Measurements from ENCODE around the gene TMOD3. TPM values are rescaled to one million over a fixed set of nuclear protein-coding genes. Genes with fewer than 3 reads are reported as not detected.
A peak's percentile ranks its signal among the peaks of the same experiment; 100 is the strongest.

The TMOD3 gene
- total RNA-seq, 1 donor from 2014 or later, result 34.5 TPM

DNA sequence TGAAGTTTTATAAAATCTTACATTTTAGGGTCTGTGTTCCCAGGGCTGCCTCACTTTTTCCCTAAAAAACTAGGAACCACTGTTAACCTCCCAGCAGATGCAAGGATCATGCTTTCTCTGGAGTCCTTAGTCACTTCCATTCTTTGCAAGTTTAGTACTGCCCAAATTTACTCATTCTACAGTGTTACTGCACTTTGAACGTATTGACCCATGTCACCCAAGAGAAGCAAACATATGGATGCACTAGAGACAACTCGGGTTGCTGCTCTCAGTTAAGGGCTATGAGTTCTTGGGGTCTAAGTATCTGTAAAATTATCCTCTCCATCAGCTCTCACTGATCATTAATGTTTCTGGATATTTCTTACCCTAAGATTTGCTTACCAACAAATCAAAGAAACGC lies 83.1 kb downstream of the TMOD3 start:
- DNase-seq (ENCODE audit: low read depth), result no peak
- Histone ChIP-seq H3K4me3 (ENCODE audit: low read depth, low read length) (no peak overlapping the region), H3K36me3 (ENCODE audit: control insufficient read depth, insufficient read depth, low read length) (no peaks in the 10 kb centered on the region), H3K27me3 (ENCODE audit: control insufficient read depth, insufficient read depth, low read length) (no peaks in the 10 kb centered on the region)
- TF ChIP-seq, protein P1, sequence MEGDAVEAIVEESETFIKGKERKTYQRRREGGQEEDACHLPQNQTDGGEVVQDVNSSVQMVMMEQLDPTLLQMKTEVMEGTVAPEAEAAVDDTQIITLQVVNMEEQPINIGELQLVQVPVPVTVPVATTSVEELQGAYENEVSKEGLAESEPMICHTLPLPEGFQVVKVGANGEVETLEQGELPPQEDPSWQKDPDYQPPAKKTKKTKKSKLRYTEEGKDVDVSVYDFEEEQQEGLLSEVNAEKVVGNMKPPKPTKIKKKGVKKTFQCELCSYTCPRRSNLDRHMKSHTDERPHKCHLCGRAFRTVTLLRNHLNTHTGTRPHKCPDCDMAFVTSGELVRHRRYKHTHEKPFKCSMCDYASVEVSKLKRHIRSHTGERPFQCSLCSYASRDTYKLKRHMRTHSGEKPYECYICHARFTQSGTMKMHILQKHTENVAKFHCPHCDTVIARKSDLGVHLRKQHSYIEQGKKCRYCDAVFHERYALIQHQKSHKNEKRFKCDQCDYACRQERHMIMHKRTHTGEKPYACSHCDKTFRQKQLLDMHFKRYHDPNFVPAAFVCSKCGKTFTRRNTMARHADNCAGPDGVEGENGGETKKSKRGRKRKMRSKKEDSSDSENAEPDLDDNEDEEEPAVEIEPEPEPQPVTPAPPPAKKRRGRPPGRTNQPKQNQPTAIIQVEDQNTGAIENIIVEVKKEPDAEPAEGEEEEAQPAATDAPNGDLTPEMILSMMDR (IDR thresholded peaks at IDR 0.05; ENCODE audit: insufficient read depth, low read length, poor library complexity, severe bottlenecking), result no peak

DNA sequence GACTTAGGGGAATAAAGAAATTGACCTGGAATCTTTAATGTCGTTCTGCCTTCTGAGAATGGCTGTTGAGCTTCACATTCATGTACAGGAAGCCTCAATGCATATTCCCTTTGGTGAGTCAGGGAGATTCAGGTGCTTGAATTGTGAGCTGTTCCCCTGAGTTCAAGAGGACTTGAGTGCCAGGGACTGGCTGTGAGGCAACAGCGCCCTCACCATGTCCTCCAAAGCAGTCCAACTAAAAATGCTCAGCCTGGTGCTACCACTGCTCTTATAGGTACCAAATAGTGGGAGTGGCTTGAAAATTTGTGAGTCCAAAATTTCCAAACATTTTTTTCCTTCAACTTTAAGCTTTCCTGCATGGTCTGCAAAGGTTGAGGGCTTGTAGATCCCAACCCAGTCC lies 88.0 kb downstream of the TMOD3 start:
- DNase-seq (ENCODE audit: low read depth), result peak; percentile 2
- TF ChIP-seq, protein P1 (IDR thresholded peaks at IDR 0.05; ENCODE audit: insufficient read depth, low read length, poor library complexity, severe bottlenecking), result peak; percentile 44
- H3K36me3 ChIP-seq (ENCODE audit: control insufficient read depth, insufficient read depth, low read length), result no peaks in the 10 kb centered on the region
- H3K27me3 ChIP-seq (ENCODE audit: control insufficient read depth, insufficient read depth, low read length), result no peaks in the 10 kb centered on the region
- H3K4me3 ChIP-seq (ENCODE audit: low read depth, low read length), result no peak overlapping the region

DNA sequence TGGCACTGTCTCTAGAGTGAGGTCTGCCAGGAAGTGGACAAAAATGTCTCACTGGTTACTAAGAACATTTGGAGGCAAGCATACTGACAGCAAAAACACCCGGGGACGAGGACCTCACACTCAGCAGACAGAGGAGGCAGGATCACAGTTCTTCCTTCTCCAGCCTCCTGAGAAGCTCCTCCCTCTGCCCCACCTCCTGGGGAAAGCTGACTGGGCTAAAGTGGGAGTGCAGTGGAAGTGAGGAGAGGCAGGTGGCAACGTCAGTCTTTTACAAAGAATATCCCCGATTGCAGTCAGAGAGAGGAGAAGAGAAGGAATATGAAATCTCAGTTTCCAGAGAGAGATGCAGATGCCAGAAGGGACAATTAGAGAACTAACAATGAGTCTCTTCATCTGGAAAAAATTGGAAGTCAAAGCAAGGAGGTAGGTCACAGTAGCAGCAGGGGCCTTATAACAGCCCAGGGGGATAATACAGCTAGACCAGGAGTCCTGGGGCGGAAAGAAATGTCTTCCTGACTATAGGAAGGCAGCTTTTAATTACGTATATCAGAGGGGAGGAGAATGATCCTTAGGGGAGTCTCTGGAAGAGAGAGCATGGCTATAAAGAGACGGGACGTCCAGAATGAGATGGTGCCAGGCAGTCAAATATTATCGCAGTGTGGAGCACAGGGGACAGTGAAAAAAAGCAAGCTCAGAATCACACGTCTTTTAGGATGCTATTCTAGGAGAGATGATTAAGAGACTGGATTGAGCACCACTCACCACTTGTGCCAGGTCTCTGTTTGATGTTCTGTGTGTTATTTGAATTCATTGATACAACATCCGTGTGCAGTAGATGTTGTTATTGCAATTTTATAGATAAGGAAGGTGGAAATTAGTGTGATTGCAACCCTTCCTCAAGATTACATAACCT lies 95.0 kb downstream of the TMOD3 start:
- Histone ChIP-seq H3K27me3 (ENCODE audit: control insufficient read depth, insufficient read depth, low read length) (no peaks in the 10 kb centered on the region), H3K36me3 (ENCODE audit: control insufficient read depth, insufficient read depth, low read length) (no peaks in the 10 kb centered on the region), H3K4me3 (ENCODE audit: low read depth, low read length) (no peak overlapping the region)
- no peak for DNase-seq (ENCODE audit: low read depth)
- TF ChIP-seq, protein P1 (IDR thresholded peaks at IDR 0.05; ENCODE audit: insufficient read depth, low read length, poor library complexity, severe bottlenecking), result no peak

DNA sequence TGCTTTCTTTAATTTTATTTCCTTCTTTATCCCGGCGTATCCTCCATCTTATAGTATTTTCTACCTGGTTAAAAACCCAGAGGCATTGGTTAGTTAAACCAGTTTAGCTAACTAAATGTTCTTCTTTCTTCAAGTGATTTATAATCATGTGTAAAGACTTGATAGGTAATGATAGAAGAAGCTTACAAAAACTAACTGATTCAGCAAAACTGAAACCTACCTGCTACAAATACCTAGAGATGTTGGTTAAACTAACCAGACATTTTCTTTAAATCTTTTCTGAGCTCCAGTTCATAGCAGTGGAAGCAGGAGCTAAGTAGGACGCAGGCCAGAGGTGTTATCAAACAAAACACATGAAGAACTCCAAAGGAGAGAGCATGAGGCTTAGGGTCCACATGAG lies 97.4 kb downstream of the TMOD3 start:
- DNase-seq (ENCODE audit: low read depth), result no peak
- Histone ChIP-seq H3K4me3 (ENCODE audit: low read depth, low read length) (no peak overlapping the region), H3K27me3 (ENCODE audit: control insufficient read depth, insufficient read depth, low read length) (no peaks in the 10 kb centered on the region), H3K36me3 (ENCODE audit: control insufficient read depth, insufficient read depth, low read length) (peaks cover 1% of the 10 kb centered on the region)
- TF ChIP-seq, protein P1 (IDR thresholded peaks at IDR 0.05; ENCODE audit: insufficient read depth, low read length, poor library complexity, severe bottlenecking), result no peak

DNA sequence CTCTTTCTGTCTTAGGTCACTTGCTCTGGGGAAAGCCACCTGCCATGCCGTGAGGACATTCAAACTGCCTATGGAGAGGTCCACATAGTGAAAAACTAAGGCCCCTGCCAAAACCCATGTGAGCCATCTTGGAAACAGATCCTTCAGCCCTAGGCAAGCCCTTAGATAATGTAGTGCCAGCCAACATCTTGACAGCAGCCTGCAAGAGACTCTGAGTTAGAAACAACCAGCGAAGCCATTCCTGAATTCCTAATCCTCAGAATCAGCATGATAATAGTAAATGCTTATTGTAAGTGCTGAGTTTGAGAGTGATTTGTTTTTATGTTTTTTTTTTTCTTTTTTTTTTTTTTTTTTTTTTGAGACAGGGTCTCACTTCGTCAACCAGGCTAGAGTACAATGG lies 101.6 kb downstream of the TMOD3 start:
- peaks cover 1% of the 10 kb centered on the region for H3K36me3 ChIP-seq (ENCODE audit: control insufficient read depth, insufficient read depth, low read length)
- no peak overlapping the region for H3K4me3 ChIP-seq (ENCODE audit: low read depth, low read length)
- TF ChIP-seq, protein P1 (IDR thresholded peaks at IDR 0.05; ENCODE audit: insufficient read depth, low read length, poor library complexity, severe bottlenecking), result no peak
- H3K27me3 ChIP-seq (ENCODE audit: control insufficient read depth, insufficient read depth, low read length), result no peaks in the 10 kb centered on the region
- no peak for DNase-seq (ENCODE audit: low read depth)
